Peyer's patch (tissue), 4 donors: ENCODE results near the gene TECR. TPM values are rescaled to one million over a fixed set of nuclear protein-coding genes. Genes with fewer than 3 reads are reported as not detected.

Experiments used
- DNase-seq, 3 donors: peaks; one replicate each; pipeline ENCODE4 v3.0.0-alpha.2; 2017 to 2019
- H3K27ac ChIP-seq, 4 donors: fragments of 200-600 bp; sonication (generic); one replicate each; pipeline ENCODE4 v1.5.1; 2016 to 2019
- H3K27me3 ChIP-seq, 2 donors: fragments of 200-600 bp; sonication (generic); one replicate each; pipeline ENCODE4 v1.5.1; 2019
- H3K36me3 ChIP-seq, 3 donors: fragments of 200-600 bp; sonication (generic); one replicate each; pipeline ENCODE4 v1.5.1; 2016 to 2019
- H3K4me1 ChIP-seq, 4 donors: fragments of 200-600 bp; sonication (generic); one replicate each; pipeline ENCODE4 v1.5.1; 2016 to 2019
- H3K4me3 ChIP-seq, 4 donors: fragments of 200-600 bp; sonication (generic); 1 replicate in 3 of 4; 2 replicates in 1 of 4; pipeline ENCODE4 v1.5.1; 2016 to 2019; ENCODE audit warnings: mild to moderate bottlenecking in 1 of 4
- H3K9me3 ChIP-seq, 4 donors: fragments of 200-600 bp; sonication (generic); one replicate each; pipeline ENCODE4 v1.5.1; 2016 to 2019; ENCODE audit warnings: mild to moderate bottlenecking in 1 of 4
- POLR2A ChIP-seq, 2 donors: fragments of 450-650 bp; IDR thresholded peaks; one replicate each; pipeline ENCODE4 v1.5.1; 2017; ENCODE audit warnings: antibody characterized with exemption in 2 of 2, mild to moderate bottlenecking in 2 of 2, moderate library complexity in 2 of 2
- total RNA-seq, 4 donors: library from RNA; depleted of rRNA; stranded (reverse); fragments of >200 nt; gene quantifications; one replicate each; pipeline ENCODE4 v1.1.0, GENCODE V29; 2016
- TF ChIP-seq, protein P1 (sequence below), 6 experiments: fragments of 450-650 bp in 4 of 6; fragments of 200-600 bp in 2 of 6; sonication (generic) in 1 of 6; IDR thresholded peaks; one replicate each; pipeline ENCODE4 v1.5.1; 2017 to 2019; ENCODE audit warnings: antibody characterized with exemption in 6 of 6, mild to moderate bottlenecking in 3 of 6, moderate library complexity in 1 of 6

Gene TECR
- total RNA-seq, 4 donors from 2014 or later = 24.8 to 103 (median 78.7) TPM

DNA sequence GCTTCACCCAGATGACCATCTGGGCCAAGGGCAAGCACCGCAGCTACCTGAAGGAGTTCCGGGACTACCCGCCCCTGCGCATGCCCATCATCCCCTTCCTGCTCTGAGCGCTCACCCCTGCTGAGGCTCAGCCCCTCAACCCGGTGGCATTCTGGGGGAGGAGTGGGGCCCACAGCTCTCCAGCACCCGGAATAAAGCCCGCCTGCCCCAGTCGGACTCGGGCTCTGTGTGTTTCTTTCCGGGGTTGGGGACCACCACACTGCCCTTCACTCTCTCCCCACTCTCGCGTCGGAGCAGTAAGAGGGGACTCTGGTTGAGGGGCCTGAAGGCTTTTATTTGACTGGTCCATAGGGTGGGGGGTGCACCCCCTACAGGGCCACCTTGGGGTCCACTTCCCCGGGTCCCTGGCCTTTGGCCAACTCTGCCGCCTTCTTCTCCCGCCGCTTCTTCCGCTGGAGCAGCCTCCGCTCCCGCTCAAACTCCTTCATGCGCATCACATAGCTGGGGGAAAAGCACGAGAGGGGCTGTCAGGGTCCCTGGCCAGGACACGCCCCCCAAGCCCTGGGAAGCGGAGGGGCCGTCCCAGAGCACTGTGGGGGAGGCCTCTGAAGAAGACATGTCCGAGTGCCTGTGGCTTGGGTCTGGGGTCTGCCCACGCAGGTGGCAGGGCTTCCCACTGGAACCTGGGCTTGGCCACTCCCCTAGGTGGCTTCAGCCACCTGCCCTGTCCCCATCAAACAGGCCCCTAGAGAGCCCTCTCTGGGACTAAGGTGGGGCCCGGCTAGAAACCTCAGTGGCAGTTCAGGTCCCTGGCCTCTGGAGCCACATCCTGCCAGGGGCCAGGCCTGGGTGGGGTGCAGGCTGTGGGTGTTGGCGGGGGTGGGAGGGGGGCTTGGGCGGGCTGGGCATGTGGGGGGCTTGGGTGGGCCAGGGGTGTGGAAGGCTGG is 36.6 kb downstream of the TECR start:
- H3K4me1 ChIP-seq = peaks cover 0 to 21% (median 6%) of the 10 kb centered on the region in 4 donors

DNA sequence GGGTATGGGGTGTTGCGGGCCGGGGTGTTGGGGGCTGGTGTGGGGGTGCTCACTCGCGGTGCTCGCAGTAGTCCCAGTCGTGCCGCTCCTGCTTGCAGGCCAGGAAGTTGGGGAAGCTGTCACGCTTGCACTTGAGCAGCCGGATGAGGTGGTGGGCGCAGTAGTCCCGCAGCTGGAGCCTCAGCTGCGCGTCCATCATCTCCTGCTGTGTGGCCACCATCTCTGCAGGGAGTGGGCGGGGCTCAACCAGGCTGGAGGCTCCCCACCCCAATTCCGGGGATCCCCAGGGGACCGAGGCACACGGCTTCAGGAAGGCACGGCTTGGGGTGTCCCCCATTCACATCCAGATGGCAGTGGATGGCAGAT is 37.3 kb downstream of the TECR start:
- no peak for DNase-seq
- no peaks in the 10 kb centered on the region for H3K27me3 ChIP-seq
- H3K27ac ChIP-seq = no peak overlapping the region
- peaks cover 0 to 46% (median 0%) of the 10 kb centered on the region in 3 donors for H3K36me3 ChIP-seq
- no peak overlapping the region for H3K4me3 ChIP-seq
- peaks cover 0 to 23% (median 8%) of the 10 kb centered on the region in 4 donors for H3K4me1 ChIP-seq
- TF ChIP-seq POLR2A (IDR thresholded peaks at IDR 0.05) = no peak
- TF ChIP-seq, protein P1, sequence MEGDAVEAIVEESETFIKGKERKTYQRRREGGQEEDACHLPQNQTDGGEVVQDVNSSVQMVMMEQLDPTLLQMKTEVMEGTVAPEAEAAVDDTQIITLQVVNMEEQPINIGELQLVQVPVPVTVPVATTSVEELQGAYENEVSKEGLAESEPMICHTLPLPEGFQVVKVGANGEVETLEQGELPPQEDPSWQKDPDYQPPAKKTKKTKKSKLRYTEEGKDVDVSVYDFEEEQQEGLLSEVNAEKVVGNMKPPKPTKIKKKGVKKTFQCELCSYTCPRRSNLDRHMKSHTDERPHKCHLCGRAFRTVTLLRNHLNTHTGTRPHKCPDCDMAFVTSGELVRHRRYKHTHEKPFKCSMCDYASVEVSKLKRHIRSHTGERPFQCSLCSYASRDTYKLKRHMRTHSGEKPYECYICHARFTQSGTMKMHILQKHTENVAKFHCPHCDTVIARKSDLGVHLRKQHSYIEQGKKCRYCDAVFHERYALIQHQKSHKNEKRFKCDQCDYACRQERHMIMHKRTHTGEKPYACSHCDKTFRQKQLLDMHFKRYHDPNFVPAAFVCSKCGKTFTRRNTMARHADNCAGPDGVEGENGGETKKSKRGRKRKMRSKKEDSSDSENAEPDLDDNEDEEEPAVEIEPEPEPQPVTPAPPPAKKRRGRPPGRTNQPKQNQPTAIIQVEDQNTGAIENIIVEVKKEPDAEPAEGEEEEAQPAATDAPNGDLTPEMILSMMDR (IDR thresholded peaks at IDR 0.05) = no peak
- no peaks in the 10 kb centered on the region for H3K9me3 ChIP-seq

More for the DNA sequence above, 36.6 kb downstream of the TECR start:
- Histone ChIP-seq H3K27ac (no peak overlapping the region), H3K9me3 (no peaks in the 10 kb centered on the region), H3K4me3 (no peak overlapping the region), H3K36me3 (peaks cover 0 to 46% (median 0%) of the 10 kb centered on the region in 3 donors), H3K27me3 (no peaks in the 10 kb centered on the region)
- no peak for TF ChIP-seq POLR2A (IDR thresholded peaks at IDR 0.05)
- TF ChIP-seq, protein P1 (IDR thresholded peaks at IDR 0.05) = no peak
- DNase-seq = no peak

DNA sequence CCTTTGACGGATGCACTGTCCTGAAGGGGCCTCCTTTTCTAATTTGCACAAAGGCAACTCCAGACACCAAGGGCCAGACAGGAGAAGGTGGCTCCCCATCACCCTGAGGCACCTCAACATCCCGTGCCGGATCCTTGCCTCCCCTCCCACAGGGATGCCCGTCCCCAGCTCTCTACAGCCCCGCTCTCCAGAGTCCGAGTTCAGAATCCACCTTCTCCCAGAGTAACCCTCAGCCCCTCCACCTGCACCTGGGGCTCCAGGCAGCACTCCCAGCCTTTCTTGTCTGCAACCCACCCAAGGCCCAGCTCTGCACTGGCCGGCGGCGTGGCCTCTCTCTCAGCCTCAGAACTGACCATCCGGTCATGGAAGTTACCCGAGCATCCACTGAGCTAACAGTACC is 37.7 kb downstream of the TECR start:
- Histone ChIP-seq H3K27me3 (no peaks in the 10 kb centered on the region), H3K36me3 (peaks cover 0 to 46% (median 0%) of the 10 kb centered on the region in 3 donors), H3K9me3 (no peaks in the 10 kb centered on the region), H3K27ac (no peak overlapping the region), H3K4me3 (no peak overlapping the region), H3K4me1 (peaks cover 0 to 23% (median 8%) of the 10 kb centered on the region in 4 donors)
- TF ChIP-seq, protein P1 (IDR thresholded peaks at IDR 0.05) = no peak
- TF ChIP-seq POLR2A (IDR thresholded peaks at IDR 0.05) = no peak
- DNase-seq = no peak

DNA sequence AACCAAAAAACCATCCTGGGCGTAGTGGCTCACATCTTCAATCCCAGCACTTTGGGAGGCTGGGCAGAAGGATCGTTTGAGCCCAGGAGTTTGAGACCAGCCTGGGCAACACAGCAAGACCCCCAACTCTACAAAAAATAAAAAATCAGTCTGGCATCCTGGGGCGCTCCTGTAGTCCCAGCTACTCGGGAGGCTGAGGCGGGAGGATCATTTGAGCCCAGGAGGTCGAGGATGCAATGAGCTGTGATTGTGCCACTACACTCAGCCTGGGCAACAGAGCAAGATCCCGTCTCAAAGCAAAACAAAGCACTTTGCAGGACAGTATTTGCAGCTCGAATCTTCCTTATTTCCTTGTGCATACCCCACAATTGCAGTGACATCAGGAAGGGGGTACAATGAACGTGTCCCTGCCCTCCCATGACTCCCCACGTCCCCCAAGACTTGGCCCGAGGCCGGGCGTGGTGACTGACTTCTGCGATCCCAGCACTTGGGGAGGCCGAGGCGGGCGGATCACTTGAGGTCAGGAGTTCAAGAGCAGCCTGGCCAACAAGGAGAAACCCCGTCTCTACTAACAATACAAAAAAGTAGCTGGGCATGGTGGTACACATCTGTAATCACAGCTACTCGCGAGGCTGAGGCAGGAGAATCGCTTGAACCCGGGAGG is 41.6 kb downstream of the TECR start:
- no peak for DNase-seq
- Histone ChIP-seq H3K27me3 (no peaks in the 10 kb centered on the region), H3K27ac (peak overlapping the region in 2 of 4 donors; percentile 76 to 91), H3K9me3 (no peaks in the 10 kb centered on the region), H3K4me3 (peak overlapping the region; percentile 64 to 96 (median 80)), H3K36me3 (peaks cover 0 to 11% (median 0%) of the 10 kb centered on the region in 3 donors), H3K4me1 (peaks cover 0 to 31% (median 14%) of the 10 kb centered on the region in 4 donors)
- TF ChIP-seq POLR2A (IDR thresholded peaks at IDR 0.05) = no peak
- TF ChIP-seq, protein P1 (IDR thresholded peaks at IDR 0.05) = no peak

DNA sequence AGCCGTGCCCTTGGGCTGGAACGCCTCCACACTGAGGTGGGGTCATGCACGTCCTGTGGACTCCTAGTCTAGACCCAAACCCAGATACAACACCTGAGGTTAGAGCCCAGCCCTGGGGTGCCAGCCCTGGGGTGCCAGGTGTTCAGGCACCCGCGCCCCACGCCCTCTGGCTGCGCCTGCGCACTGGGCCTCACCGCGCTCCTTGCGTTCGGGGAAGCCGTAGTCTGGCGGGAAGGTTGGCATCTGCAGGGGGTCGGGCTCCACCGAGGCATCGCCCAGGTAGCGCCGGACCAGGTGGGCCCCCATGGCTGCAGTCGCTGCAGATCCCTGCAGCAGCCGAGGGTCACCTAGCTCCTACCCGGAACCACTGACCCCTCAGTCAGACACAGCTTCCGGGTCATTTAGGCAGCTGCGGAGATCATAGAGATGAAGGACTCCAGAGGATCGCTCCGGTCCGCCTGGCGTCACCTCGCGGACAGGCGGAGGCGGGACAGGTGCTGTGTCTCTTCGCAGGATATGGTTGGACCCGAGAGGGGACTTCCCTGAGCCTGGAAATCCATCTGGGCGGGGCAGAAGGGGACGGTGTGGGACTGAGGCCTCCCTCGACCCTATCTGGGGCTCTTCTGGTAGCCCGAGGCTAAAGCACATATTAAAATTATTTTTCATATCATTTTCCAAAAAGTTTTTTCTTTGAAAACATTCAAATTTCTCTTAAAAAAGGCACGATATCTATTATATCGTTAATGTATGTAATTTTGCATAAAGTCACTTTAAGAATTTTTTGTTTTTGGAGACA is 42.5 kb downstream of the TECR start, which contains the start of gene NDUFB7:
NDUFB7 (minus strand) TSS at position 372 of the 796 bp plus-strand sequence; CDS start at position 306, 66 bp downstream.
- no peaks in the 10 kb centered on the region for H3K9me3 ChIP-seq
- peaks cover 0 to 31% (median 14%) of the 10 kb centered on the region in 4 donors for H3K4me1 ChIP-seq
- peak; percentile 89 to 96 (median 91) for DNase-seq
- H3K4me3 ChIP-seq = peak within 1 kb of the TSS; percentile 64 to 96 (median 80)
- peaks cover 0 to 2% (median 0%) of the 10 kb centered on the region in 3 donors for H3K36me3 ChIP-seq
- TF ChIP-seq, protein P1 (IDR thresholded peaks at IDR 0.05) = peak; percentile 50 to 88 (median 74)
- TF ChIP-seq POLR2A (IDR thresholded peaks at IDR 0.05) = peak; percentile 58 to 64
- H3K27me3 ChIP-seq = no peaks in the 10 kb centered on the region
- H3K27ac ChIP-seq = peak within 1 kb of the TSS; percentile 62 to 91 (median 82)
